Ascending aorta (tissue), 2 donors: ENCODE measurements around the gene FSCN2. TPM values are rescaled to one million over a fixed set of nuclear protein-coding genes. Genes with fewer than 3 reads are reported as not detected.

ENCODE experiments used
- DNase-seq, 2 donors: peaks; one replicate each; pipeline ENCODE4 v3.0.0-alpha.2; 2019; ENCODE audit warnings: low spot score in 2 of 2
- H3K27ac ChIP-seq, 2 donors: fragments of 200-600 bp; sonication (generic); one replicate each; pipeline ENCODE4 v1.5.1; 2016 to 2017; ENCODE audit warnings: mild to moderate bottlenecking in 1 of 2
- H3K27me3 ChIP-seq: fragments of 200-600 bp; sonication (generic); one replicate; pipeline ENCODE4 v1.5.1; 2017
- H3K36me3 ChIP-seq, 2 donors: fragments of 200-600 bp; sonication (generic); one replicate each; pipeline ENCODE4 v1.5.1; 2016
- H3K4me1 ChIP-seq, 2 donors: fragments of 200-600 bp; sonication (generic); one replicate each; pipeline ENCODE4 v1.5.1; 2016 to 2017; ENCODE audit warnings: mild to moderate bottlenecking in 1 of 2
- H3K4me3 ChIP-seq, 2 donors: fragments of 200-600 bp; sonication (generic); one replicate each; pipeline ENCODE4 v1.5.1; 2016 to 2017; ENCODE audit warnings: mild to moderate bottlenecking in 1 of 2
- H3K9me3 ChIP-seq, 2 donors: fragments of 200-600 bp; sonication (generic); one replicate each; pipeline ENCODE4 v1.5.1; 2016
- CTCF ChIP-seq, 3 experiments: fragments of 200-600 bp in 2 of 3; fragments of 450-650 bp in 1 of 3; sonication (generic) in 2 of 3; IDR thresholded peaks; one replicate each; pipeline ENCODE4 v1.5.1; 2016 to 2019; ENCODE audit warnings: antibody characterized with exemption in 3 of 3, mild to moderate bottlenecking in 1 of 3, moderate library complexity in 1 of 3
- intact Hi-C: fragments of 100-400 bp; cut with DNase I; formaldehyde crosslinking; loops from one replicate; pipeline ENCODE4 v1.15.1; 2023
- total RNA-seq: library from RNA; depleted of rRNA; stranded (reverse); fragments of >200 nt; gene quantifications from one replicate; pipeline ENCODE4 v1.1.0, GENCODE V29; 2016

Gene FSCN2
- total RNA-seq, 1 donor from 2014 or later: not detected

- Histone ChIP-seq H3K36me3 (peaks cover 50 to 93% of the 10 kb centered on the region in 2 donors), H3K4me3 (no peak overlapping the region), H3K27me3 (no peaks in the 10 kb centered on the region), H3K9me3 (no peaks in the 10 kb centered on the region), H3K27ac (no peak overlapping the region), H3K4me1 (no peaks in the 10 kb centered on the region)
- intact Hi-C loops: no loop called here
- no peak for TF ChIP-seq CTCF (IDR thresholded peaks at IDR 0.05)
- no peak for DNase-seq
Observed at GRCh38 chr17:81545160-81545949, 17.2 kb downstream of the FSCN2 start.

- Histone ChIP-seq H3K9me3 (no peaks in the 10 kb centered on the region), H3K4me1 (peaks cover 9 to 12% of the 10 kb centered on the region in 2 donors), H3K27ac (no peak overlapping the region), H3K36me3 (peaks cover 50 to 79% of the 10 kb centered on the region in 2 donors), H3K27me3 (no peaks in the 10 kb centered on the region), H3K4me3 (no peak overlapping the region)
- TF ChIP-seq CTCF (IDR thresholded peaks at IDR 0.05): no peak
- DNase-seq: no peak
- intact Hi-C loops: no loop called here
Observed at GRCh38 chr17:81546906-81547613, 18.9 kb downstream of the FSCN2 start.

GRCh38 chr17:81547614-81547982, 19.4 kb downstream of the FSCN2 start:
- H3K4me3 ChIP-seq: no peak overlapping the region

GRCh38 chr17:81549031-81549557, 20.9 kb downstream of the FSCN2 start:
- H3K9me3 ChIP-seq: no peaks in the 10 kb centered on the region
- no peak overlapping the region for H3K4me3 ChIP-seq
- H3K36me3 ChIP-seq: peaks cover 36 to 59% of the 10 kb centered on the region in 2 donors
- H3K27ac ChIP-seq: no peak overlapping the region
- intact Hi-C loops: no loop called here
- H3K4me1 ChIP-seq: peaks cover 17 to 21% of the 10 kb centered on the region in 2 donors
- no peak for DNase-seq
- no peaks in the 10 kb centered on the region for H3K27me3 ChIP-seq
- no peak for TF ChIP-seq CTCF (IDR thresholded peaks at IDR 0.05)

More at GRCh38 chr17:81547614-81547982, 19.4 kb downstream of the FSCN2 start:
- intact Hi-C loops: no loop called here
- no peak for DNase-seq
- no peak for TF ChIP-seq CTCF (IDR thresholded peaks at IDR 0.05)
- H3K4me1 ChIP-seq: peaks cover 9 to 12% of the 10 kb centered on the region in 2 donors
- H3K27ac ChIP-seq: no peak overlapping the region
- peaks cover 50 to 74% of the 10 kb centered on the region in 2 donors for H3K36me3 ChIP-seq
- H3K27me3 ChIP-seq: no peaks in the 10 kb centered on the region
- no peaks in the 10 kb centered on the region for H3K9me3 ChIP-seq

GRCh38 chr17:81549826-81550225, 21.6 kb downstream of the FSCN2 start:
- Histone ChIP-seq H3K9me3 (no peaks in the 10 kb centered on the region), H3K4me1 (peaks cover 17 to 23% of the 10 kb centered on the region in 2 donors), H3K27ac (no peak overlapping the region), H3K36me3 (peaks cover 31 to 53% of the 10 kb centered on the region in 2 donors), H3K27me3 (no peaks in the 10 kb centered on the region), H3K4me3 (no peak overlapping the region)
- DNase-seq: no peak
- intact Hi-C loops: no loop called here
- no peak for TF ChIP-seq CTCF (IDR thresholded peaks at IDR 0.05)
